HG03066 (cell line): Measurements from ENCODE around the gene LGALS9B.
"Not testable (repeated sequence)": the region's sequence is repeated elsewhere in the genome, so short reads cannot be mapped to it uniquely, and the experiment has no call there.

ENCODE experiments used
- ATAC-seq: cut with Tn5 transposase; IDR thresholded peaks from one replicate; pipeline ENCODE4 v1.9.1; 2021; ENCODE audit warnings: low read depth; ENCODE audit not compliant: unreplicated experiment

LGALS9B gene

GRCh38 chr17:20417492-20418080, 49.8 kb downstream of the LGALS9B start:
- ATAC-seq, result not testable (repeated sequence)

DNA sequence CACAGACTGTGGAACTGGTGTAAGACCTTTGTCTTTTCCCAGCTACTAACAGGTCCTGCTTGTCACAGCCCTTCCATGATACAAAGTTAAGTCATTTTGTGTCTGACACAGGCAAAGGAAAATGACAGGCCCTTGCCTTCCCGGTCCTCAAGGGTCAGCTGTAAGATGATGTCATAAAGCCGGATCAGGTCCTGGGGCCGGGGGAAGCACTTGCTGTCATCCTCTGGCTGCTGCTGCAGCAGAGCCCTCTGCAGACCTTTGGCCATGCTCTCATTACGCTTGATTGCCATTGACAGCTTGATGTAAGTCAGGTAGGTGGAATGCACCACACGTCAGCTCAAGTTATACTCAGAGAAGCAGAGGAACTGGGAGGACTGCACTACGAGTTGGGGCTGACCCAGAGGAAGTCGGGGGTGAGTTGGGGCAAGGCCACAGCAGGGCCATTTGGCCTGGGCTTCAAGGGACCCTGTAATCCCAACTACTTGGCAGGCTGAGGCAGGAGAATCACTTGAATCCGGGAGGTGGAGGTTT, 50.9 kb downstream of the LGALS9B start:
- ATAC-seq, result not testable (repeated sequence)

GRCh38 chr17:20415479-20415878, 51.9 kb downstream of the LGALS9B start:
- ATAC-seq, result not testable (repeated sequence)

DNA sequence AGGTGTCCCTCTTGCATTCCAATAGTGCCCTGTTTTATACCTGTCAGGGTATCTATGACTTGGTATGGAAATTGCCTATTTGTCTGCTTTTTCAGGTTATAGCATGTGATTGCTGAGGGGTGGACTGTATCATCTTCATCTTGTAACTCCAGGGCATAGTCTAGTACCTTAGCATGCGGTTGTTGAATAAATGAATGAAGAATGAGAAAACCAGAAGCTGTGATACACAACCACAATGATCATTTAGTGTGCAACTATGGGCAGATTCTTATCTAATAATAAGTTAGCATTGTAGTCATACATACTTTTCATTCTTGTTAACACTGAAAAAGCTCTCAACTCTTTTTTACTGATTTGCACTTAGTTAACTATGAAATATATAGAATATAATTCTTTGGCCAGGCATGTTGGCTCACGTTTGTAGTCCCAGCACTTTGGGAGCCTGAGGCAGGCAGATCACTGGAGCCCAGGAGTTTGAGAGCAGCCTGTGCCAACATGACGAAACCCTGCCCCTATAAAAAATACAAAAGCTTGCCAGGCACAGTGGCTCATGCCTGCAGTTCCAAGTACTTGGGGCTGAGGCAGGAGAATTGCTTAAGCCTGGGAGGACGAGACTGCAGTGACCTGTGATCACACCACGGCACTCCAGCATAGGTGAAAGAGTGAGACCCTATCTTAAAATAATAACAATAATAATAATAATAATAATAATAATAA, 65.9 kb downstream of the LGALS9B start:
- ATAC-seq, result not testable (repeated sequence)

GRCh38 chr17:20400559-20401305, 66.6 kb downstream of the LGALS9B start:
- ATAC-seq, result not testable (repeated sequence)
